GM19023 (cell line): Measurements from ENCODE around the gene CCL17.
"Not testable (repeated sequence)": the region's sequence is repeated elsewhere in the genome, so short reads cannot be mapped to it uniquely, and the experiment has no call there.

Source experiments
- ATAC-seq: cut with Tn5 transposase; IDR thresholded peaks from one replicate; pipeline ENCODE4 v1.9.1; 2021; ENCODE audit warnings: mild to moderate bottlenecking, moderate library complexity; ENCODE audit not compliant: unreplicated experiment

The CCL17 gene

DNA sequence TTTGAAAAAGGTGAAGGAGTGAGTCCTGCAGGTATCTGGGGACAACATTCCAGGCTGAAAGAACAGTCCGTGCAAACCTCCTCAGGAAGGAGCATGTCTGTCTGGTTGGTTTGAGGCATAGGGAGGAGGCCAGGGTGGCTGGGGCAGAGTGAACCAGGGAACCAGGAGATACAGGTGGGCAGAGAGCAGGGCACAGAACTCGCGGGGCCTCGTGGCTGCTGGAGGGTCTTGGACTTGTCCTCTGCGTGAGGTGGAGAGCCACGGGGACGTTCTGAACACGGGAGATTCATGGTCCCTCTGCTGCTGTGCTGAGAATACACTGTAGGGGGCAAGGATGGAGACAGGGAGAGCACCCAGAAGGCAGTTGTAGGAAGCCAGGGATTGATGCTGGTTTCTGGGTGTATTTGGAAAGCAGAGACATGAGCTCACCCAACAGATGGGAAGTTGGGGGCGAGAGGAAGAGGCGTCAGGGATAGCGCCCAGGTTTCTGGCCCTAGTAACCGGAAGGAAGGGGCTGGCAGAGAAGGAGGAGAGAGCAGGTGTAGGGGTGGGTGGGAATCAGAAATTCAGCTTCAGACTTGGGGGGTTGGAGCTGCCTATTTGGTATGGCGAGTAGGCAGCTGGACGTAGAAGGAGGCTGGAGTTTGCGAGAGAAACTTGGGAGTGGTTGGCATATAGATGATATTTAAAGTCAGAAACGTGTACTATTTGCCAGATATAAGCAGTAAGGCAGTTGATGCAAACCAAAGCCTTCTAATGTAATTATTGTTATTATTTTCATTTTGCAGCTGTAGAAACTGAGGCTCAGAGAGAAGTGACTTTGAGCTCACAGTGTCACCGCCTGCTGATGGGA lies at the start of gene CCL17:
Gene CCL17 (plus strand): TSS at position 803 of the 853 bp plus-strand sequence. CDS start 9,166 bp downstream, outside the sequence.
- no peak for ATAC-seq

DNA sequence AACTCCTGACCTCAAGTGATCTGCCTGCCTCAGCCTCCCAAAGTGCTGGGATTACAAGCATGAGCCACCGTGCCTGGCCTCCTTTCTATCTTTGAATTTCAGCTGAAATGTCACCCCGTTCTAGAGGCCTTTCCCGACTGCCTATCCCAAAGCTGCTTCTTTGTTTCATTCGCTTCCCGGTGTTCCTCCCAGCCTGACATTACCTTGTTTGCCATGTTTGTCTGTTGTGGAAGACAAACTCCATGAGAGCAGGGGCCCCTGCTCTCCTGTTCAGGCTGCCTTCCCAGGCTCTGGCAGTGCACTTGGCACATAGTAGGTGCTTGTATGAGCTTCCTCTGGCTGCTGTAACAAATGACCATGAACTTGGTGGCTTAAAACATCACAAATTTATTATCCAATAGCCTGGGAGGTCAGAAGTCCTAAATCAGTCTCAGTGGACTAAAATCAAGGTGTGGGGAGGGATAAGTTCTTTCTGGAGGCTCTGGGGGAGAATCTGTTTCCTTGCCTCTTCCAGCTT lies 48.6 kb upstream of the CCL17 start:
- no peak for ATAC-seq

DNA sequence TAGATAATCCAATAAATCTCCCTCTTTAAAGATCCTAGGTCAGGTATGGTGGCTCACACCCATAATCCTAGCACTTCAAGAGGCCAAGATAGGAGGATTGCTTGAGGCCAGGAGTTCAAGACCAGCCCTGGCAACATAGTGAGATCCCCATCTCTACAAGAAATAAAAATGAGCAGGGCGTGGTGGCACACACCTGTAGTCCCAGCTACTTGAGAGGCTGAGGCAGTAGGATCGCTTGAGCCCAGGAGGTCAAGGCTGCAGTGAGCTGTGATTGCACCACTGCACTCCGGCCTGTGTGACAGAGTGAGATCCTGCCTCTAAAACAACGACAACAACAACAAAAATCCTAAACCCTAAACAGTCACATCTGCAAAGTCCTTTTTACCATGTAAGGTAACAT lies 48.0 kb upstream of the CCL17 start:
- no peak for ATAC-seq

DNA sequence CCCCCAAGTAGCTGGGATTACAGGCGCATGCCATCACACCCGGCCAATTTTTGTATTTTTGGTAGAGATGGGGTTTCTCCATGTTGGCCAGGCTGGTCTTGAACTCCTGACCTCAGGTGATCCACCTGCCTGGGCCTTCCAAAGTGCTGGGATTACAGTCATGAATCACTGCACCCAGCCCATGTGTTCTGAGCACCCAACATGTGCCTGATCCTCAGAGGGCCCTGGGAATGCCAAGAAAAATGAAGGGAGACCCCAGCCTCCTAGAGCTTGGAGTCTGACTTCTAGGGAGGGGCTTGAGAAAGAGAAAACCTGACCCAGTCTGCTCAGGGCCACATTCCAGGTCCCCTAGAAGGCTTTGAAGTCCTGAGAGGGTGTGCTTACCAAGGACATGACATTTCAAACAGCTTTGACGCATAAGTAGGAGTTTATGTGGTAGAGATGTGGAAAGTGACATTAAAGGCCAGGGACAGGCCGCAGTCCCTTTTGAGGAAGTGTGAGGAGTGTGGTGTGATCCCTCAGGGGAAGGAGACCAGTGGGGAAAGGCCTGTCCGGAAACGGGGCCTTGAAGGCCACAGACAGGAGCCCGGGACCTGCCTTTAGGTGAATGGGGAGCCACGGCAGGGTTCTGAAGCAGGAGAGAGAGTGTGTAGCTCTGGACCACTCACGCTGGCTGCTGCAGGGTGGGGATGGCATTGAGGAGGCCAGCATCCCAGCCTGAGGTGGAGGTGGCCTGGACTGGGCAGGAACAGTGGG lies 47.1 kb upstream of the CCL17 start:
- no peak for ATAC-seq

DNA sequence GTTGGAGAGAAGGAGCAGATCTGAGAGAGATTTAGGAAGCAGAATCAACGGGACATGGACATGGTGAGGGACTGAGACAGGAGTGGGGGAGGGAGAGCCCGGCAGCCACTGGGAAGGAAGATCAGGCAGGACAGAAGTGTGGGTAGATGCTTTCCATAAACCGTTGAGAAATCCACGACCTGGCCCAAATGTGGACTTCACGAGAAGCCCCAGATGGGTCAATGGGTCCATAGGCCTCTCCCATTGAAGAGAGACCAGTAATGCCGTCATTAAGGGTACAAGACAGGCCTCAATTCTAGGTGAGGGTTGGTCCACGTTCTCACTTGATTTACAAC lies 46.5 kb upstream of the CCL17 start:
- ATAC-seq: peak; percentile 12

DNA sequence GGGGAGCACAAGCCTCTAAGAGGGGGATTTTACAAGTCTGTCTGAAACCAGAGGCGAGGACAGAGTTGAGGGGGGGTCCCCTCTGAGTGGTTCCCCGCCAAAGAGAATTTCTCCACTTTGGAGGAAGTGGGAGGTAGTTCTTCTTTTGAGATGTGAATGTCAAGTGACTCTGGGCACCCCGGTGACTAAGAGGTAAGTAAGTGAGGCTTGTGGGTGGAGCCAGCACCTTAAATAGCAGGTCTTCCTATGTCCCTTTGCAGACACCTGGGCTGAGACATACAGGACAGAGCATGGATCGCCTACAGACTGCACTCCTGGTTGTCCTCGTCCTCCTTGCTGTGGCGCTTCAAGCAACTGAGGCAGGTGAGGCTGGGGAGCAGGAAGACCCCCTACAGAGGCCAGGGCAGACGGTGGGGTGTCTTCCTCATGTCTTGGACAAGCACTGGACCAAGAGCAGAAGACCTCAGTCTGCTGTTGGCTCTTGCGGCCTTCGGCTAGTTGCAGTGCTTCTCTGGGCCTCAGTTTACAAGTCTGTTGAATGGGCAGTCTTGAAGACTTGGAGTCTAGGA lies 46.0 kb upstream of the CCL17 start, which contains the start of gene CCL22:
Gene CCL22 (plus strand): TSS at position 257 of the 569 bp plus-strand sequence. CDS start 34 bp downstream, at position 291.
- ATAC-seq: peak; percentile 57

DNA sequence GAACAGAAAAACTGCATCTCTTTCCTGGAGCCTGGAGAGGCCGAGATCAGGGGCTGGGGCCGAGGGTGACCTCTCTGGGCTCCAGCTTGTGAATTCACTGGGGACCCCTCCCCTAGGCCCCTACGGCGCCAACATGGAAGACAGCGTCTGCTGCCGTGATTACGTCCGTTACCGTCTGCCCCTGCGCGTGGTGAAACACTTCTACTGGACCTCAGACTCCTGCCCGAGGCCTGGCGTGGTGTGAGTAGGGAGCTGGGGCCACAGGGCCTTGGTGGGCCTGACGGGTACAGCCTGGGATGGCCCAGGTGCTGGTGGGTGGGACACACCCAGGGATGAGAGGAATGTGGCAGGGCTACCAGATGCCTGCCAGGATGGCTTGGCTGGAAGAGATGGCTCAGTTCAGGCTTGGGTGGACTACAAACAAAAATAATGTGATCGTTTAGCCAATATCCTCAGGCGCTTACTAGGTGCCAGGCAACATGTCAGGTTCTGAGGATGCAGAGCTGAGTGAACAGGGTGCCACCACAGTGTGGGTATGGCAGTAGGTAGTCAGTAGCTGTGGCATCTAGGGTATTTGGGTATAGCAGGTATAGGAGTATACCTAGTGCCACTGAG lies 44.1 kb upstream of the CCL17 start:
- ATAC-seq: no peak

DNA sequence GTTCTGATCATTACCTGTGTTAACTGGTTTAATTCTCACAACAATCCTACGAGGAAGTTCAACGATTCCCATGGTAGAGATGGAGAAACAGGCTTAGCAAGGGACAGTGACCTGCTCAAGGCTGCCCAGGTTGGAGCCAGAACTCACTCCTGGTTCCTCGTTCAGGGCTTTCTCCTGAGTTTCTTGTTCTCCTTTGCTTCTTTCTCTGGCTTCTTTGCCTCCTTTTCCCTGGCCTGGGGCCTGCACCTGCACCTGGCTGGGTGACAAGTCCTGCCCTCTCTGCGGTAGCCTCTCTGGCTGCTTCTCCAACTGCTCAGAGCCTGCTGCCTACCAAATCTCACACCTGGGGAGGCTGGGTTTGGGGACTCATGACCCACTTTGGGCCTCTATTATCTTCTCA lies 43.2 kb upstream of the CCL17 start:
- no peak for ATAC-seq

DNA sequence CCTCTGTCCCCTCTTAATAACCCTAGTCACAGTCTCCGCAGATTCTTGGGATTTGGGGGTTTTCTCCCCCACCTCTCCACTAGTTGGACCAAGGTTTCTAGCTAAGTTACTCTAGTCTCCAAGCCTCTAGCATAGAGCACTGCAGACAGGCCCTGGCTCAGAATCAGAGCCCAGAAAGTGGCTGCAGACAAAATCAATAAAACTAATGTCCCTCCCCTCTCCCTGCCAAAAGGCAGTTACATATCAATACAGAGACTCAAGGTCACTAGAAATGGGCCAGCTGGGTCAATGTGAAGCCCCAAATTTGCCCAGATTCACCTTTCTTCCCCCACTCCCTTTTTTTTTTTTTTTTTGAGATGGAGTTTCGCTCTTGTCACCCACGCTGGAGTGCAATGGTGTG lies 40.4 kb upstream of the CCL17 start:
- no peak for ATAC-seq

DNA sequence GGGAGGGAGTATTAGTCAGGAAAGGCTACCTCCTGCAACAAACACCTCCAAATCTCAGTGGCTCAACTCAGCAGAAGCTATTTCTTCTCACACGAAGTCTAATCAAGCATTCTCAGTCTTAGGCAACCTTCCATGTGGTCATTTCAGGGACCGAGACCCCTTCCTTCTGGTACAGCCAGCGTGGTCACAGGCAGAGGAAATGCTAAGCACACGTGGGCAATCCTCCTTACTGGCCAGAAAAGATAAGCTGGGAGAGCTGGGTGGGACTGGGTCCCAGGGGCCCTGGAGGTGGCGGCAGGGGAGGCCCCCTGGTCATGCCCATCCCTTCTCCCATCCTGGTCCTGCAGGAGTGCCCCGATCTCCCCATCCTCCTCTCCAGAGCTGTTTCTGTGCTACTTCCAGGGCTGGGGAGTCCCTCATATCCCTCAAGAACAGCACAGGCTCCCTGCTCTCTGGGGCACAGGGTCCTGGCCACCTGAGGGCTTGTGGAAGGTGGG lies 38.0 kb upstream of the CCL17 start:
- no peak for ATAC-seq

DNA sequence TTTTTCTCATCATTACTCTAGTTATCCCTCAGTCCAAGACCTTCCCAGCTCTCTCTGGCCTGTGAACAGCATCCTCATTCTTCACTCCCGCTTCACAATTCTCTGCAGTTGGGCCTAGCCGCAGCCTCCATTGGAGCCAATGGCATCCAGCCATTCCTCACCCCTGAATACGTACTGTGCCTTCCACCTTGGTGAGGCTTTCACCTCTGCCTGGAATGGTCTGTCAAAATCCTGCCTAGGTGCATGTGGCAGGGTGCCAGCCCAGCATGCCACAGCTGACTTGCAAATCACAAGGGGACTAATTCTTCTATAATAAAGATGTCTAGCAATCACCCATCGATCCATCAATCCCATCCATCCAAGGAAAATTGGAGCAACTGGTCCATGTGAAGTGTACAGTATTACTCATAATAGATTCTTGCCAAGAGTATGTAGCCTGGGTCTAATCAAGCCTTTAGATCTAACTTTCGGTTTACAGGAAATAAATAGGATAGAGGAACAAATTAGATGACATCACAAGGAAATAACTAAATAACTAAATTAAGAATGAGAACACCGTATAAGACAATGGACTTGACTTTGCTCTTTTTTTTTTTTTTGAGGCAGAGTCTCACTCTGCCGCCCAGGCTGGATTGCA lies 37.3 kb upstream of the CCL17 start:
- ATAC-seq: no peak

DNA sequence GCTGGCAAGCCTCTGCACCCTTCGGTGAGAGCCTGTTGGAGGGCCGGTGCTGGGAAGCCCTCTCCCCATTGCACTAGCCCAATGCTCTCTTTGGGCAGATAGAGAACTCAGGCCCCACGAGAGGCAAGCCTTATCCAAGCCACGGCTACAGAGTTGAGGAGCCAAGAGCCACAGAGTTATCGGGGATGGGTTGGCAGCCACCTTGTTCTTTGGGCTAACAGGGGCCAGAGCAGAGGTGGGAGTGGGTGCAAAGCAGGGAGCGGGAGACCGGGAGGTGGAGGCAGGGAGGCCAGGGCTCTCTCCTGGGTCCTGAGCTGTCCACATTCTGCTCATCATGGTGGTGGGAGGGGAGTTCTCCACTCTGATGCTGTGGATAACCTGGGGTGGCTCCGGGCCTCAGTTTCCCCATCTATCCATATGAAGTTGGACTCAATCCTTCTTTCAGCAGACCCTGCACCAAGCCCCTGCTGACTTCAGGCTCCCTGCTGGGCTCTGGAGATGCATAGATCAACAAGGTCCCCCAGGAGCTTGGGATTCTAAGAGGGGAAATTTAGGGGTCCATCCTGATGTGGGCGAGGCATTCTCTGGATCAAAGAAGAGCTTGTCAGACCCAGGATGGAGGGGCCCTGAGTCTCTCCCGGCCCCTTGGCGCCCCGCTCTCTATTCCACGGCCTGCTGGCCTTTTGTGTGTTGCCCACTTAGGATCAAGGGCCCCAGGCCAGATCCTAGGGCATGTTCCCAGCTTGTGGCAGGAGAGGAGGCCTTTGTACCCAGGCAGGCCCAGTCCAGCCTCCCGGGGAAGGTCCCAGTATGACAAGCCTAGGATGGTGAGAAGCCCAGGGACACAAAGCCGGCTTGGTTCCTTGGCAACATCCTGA lies 32.8 kb upstream of the CCL17 start:
- no peak for ATAC-seq

DNA sequence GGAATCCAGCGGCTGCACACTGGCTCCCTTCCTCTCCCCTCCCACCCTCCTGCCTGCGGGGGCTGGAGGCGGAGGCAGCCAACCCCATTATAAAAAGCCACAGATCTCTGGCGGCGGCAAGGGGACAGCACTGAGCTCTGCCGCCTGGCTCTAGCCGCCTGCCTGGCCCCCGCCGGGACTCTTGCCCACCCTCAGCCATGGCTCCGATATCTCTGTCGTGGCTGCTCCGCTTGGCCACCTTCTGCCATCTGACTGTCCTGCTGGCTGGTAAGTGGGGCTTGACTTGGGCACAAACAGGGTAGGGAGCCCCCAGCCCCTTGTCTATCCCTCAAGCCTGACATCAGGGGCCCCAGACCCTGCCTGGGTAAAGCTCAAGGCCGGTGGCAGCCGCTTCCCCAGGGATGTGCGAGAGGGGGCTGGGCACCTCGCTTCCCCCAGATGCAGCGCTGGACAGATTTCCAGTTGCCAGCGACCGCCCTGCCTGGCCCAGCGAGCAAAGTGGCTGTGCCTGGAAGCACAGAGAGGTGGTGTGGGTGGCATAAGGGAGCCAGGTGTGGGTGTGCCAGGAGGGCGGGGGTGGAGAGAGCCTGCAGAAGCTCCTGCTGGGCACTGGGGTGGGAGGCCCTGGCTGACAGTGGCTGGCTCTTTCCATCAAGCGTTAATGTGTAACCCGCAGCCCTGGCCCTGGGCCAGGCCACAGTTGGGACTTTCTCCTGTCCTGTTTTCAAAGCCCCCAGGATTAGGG lies 32.0 kb upstream of the CCL17 start, which contains the start of gene CX3CL1:
Gene CX3CL1 (plus strand): TSS at position 119 of the 745 bp plus-strand sequence. CDS start 79 bp downstream, at position 198.
- ATAC-seq: no peak

DNA sequence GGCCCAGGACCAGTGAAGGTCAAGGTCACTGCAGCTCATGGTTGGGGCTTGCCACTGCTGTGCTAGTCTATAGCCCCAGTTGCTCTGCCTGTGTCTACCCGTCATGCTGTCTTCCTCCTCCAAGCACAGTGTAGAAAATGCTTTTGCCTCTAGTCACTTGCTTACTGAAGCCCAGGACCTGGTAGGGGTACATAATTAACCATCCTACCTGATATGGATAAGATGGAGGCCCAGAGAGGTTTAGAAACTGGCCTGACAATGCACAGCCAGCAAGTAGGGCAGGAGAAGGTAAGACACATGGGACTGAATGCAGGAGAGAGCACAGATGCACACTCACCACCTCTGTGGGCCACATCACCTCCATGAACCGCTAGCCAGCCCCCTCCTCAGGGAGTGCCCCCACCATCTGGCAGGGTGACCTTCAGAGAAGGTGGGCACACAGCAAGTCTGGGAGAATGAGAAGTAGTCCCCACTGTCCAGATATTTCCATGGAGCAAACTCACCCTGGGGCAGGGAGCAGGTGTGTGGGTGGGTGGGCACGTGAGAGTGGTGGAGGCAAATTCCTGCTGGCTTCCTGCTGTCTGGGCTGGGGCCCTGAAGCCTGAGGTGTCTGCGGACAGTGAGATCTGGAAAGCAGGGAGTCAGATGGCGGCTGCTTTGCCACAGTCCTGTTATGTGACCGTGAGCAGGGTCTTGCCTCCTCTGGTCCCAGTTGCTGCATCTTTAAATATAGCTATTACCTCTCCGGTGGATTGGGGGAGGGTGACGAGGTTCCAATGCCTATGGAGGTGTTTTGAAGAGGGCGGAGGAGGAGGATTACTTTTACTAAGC lies 31.2 kb upstream of the CCL17 start:
- no peak for ATAC-seq

DNA sequence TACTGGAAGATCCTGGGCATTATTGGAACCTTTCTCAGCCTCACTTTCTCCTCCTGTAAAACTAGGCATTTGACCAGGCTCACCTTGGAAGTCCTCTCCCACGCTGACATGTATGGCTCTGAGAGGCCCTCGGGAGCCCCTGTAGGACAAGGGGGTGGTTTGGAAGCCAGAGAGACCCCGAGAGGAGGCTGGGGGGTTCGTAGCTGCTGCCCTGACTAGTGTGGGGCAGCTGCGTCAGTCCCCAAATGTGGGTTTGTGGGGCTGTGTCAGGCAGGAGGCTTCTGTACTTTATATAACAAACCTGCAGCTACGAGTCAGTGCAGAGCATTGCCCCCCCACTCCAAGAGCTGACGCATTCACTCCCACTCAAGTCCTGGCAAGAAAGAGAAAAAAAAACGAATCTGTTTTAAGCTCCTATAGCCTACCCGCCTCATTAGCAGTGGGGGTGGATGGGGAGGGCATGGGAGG lies 30.5 kb upstream of the CCL17 start:
- no peak for ATAC-seq

DNA sequence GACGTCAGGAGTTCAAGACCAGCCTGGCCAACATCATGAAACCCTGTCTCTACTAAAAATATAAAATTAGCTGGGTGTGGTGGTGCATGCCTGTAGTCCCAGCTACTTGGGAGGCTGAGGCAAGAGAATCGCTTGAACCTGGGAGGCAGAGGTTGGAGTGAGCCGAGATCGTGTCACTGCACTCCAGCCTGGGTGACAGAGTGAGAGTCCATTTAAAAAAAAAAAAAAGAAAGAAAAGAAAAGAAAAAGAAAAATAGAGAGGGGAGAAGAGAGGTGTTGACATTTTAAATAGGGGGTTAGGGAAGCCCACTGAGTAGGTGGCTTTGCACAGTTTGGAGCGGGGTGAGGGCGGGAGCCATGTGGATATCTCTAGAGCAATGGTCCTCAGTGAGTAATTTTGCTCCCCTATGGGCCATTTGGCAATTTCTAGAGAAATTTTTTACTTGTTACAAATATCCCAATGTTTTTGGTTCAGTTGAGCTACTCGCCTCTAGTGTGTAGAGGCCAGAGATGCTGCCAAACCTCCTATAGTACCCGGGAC lies 29.6 kb upstream of the CCL17 start:
- ATAC-seq: not testable (repeated sequence)

DNA sequence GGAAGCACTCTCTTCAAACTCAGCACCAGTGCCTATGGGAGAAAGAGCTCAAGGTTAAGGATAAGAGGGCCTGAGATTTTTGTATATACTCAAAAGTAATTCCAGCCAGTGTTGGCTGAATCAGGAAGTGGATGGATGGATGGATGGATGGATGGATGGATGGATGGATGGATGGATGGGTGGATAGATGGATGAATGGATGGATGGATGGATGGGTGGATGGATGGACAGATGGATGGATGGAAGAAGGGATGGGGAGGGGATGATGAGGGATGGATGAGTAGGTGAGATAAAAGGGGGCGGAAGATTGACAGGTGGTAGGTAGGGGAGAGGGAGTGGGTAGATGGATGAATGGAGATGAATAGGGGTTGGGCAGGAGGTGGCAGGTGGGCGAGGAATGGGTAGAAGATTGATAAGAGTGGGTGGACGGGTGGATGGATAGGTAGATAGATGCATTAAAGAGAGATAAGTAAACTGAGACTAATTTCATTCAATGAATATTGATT lies 28.2 kb upstream of the CCL17 start:
- no peak for ATAC-seq
